ENCODE data around the gene IL6. TPM values are rescaled to one million over a fixed set of nuclear protein-coding genes. Genes with fewer than 3 reads are reported as not detected.
"Not testable (repeated sequence)": the region's sequence is repeated elsewhere in the genome, so short reads cannot be mapped to it uniquely, and the experiment has no call there.

Gene IL6
- total RNA-seq, 1 experiment from 2014 or later, result 5.8 TPM

DNA sequence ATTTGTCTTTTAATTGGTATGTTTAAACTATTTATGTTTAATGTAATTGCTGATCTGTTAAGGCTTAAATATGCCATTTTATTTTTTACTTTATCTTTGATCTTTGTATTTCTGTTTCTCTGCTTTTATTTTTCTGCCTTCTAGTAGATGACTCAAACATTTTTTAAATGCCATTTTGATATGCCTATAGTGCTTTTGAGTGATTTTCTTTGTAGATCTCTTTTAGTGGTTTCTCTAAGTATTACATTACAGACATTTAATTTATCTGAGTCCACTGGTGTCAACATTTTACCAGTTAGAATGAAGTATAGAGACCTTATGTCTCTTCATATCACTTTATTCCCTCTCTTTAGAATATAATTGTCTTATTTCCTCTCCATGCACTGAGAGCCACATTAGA, 32.7 kb downstream of the IL6 start:
- DNase-seq (ENCODE audit: low read depth in 1 of 2, low spot score in 2 of 2), result no peak
- Histone ChIP-seq H3K27me3 (replicated peaks) (no peaks in the 10 kb centered on the region), H3K27ac (no peak overlapping the region), H3K4me3 (no peak overlapping the region), H3K9me3 (replicated peaks) (peaks cover 6% of the 10 kb centered on the region; the same call in 1 of the 2 replicates), H3K36me3 (no peaks in the 10 kb centered on the region), H3K4me1 (replicated peaks) (no peaks in the 10 kb centered on the region)

DNA sequence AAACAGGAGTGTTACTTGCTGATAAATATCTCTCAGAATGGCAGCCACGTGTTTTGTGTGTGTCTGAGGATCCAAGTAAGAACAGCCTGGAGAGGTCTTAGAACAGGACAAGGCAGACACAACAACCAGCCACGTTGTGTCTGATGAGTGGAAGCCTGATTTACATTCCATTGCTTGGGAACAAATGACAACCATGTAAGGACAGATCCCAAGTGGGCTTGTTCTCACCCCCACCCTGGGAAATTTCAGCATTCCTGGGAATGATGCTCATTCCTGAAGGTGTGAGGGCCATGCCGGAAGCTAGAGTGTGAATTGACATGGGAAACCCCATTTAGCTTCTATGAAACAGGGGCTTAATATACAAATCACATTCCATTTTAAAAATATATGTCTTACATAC, 35.9 kb downstream of the IL6 start:
- H3K36me3 ChIP-seq, result no peaks in the 10 kb centered on the region
- H3K4me3 ChIP-seq, result no peak overlapping the region
- H3K27me3 ChIP-seq (replicated peaks), result no peaks in the 10 kb centered on the region
- no peak overlapping the region for H3K27ac ChIP-seq
- DNase-seq (ENCODE audit: low read depth in 1 of 2, low spot score in 2 of 2), result no peak
- H3K4me1 ChIP-seq (replicated peaks), result no peaks in the 10 kb centered on the region
- 0 out of 2 replicates have a peak, but pooled peaks cover 6% of the 10 kb centered on the region for H3K9me3 ChIP-seq (replicated peaks)

DNA sequence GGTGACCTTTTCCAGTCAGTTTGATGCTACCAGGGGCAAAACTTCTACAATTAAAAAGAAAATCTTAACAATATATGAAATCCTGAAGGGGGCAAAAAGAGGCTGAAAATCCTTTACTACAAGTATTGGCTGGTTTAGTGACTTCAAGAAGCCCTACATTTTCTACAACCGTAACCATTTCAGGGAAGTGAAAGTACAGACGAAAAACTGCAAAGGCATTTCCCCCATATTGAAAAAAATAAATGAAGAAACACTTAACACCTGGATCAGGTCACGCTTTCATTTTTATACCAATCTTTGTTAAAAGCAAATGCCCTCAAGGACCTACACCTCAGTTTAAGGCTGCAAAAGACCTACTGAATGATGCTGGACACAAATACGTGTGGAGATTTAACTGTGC, 38.6 kb downstream of the IL6 start:
- DNase-seq (ENCODE audit: low read depth in 1 of 2, low spot score in 2 of 2), result no peak
- Histone ChIP-seq H3K4me3 (no peak overlapping the region), H3K4me1 (replicated peaks) (no peaks in the 10 kb centered on the region), H3K27ac (no peak overlapping the region), H3K27me3 (replicated peaks) (no peaks in the 10 kb centered on the region), H3K9me3 (replicated peaks) (0 out of 2 replicates have a peak, but pooled peaks cover 4% of the 10 kb centered on the region), H3K36me3 (no peaks in the 10 kb centered on the region)

DNA sequence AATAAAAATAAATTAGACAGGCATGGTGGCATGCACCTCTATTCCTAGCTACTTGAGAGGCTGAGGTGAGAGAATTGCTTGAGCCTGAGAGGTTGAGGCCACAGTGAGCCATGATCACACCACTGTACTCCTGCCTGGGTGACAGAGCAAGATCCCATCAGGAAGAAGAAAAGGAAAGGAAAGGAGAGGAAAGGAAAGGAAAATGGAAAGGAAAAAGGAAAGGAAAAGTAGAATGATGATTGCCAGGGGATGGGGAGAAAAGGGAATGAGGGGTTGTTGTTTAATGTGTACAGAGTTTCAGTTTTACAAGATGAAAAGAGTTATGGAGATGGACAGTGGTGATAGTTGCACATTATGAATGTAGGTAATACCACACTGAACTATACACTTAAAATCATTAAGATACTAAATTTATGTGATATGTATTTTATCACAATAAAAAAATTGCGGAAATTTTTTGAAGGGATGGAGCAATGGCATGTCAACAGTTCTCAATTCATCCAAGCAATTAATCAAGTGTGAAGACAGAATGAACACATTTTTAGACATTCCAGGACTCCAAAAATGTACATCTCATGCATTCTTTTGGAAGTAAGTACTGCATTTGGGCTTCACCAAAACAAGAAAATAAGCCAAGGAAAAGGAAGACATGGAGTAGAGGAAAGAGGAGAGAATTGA, 44.3 kb downstream of the IL6 start:
- no peak for DNase-seq (ENCODE audit: low read depth in 1 of 2, low spot score in 2 of 2)
- no peaks in the 10 kb centered on the region for H3K27me3 ChIP-seq (replicated peaks)
- no peak overlapping the region for H3K4me3 ChIP-seq
- H3K4me1 ChIP-seq (replicated peaks), result no peaks in the 10 kb centered on the region
- H3K36me3 ChIP-seq, result no peaks in the 10 kb centered on the region
- no peaks in the 10 kb centered on the region for H3K9me3 ChIP-seq (replicated peaks)
- no peak overlapping the region for H3K27ac ChIP-seq

DNA sequence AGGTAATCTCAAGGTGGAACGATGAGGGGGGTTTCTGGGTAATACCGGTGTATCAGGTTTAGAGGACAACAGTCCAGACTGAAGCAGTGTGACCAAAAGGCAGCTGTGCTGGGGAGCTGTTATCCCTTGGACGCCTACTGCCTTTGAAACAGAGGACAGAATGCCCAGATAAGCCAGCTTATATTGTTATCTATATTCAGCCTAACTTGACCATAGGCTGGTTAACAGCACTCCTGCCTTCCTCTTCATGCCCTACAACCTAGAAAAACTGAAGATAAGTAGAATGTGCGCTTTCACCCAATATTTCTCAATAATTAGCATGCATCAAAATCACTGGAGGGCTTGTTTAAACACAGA, 44.9 kb downstream of the IL6 start:
- Histone ChIP-seq H3K9me3 (replicated peaks) (no peaks in the 10 kb centered on the region), H3K4me3 (no peak overlapping the region), H3K27me3 (replicated peaks) (no peaks in the 10 kb centered on the region), H3K4me1 (replicated peaks) (no peaks in the 10 kb centered on the region), H3K27ac (no peak overlapping the region), H3K36me3 (no peaks in the 10 kb centered on the region)
- no peak for DNase-seq (ENCODE audit: low read depth in 1 of 2, low spot score in 2 of 2)

DNA sequence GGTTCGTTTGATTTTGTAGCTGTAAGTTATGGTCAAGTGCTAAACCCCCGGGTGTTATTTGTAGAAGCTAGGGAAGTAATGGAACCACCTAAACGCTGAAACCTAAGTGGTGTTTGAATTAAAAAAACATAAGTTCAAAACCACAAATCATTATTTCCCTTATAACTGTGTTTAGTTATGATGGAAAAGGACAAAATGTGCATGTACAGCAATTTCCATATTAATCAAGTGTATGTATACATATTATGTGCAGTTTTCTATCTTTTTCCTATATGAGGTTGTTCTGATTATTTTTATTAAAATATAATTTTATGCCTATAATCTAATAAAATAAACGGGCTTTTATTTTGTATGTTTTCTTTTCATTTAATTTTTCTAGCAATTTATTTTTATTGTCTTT, 45.9 kb downstream of the IL6 start:
- H3K4me1 ChIP-seq (replicated peaks), result no peaks in the 10 kb centered on the region
- no peak overlapping the region for H3K4me3 ChIP-seq
- no peaks in the 10 kb centered on the region for H3K36me3 ChIP-seq
- H3K27me3 ChIP-seq (replicated peaks), result no peaks in the 10 kb centered on the region
- no peaks in the 10 kb centered on the region for H3K9me3 ChIP-seq (replicated peaks)
- no peak for DNase-seq (ENCODE audit: low read depth in 1 of 2, low spot score in 2 of 2)
- no peak overlapping the region for H3K27ac ChIP-seq

DNA sequence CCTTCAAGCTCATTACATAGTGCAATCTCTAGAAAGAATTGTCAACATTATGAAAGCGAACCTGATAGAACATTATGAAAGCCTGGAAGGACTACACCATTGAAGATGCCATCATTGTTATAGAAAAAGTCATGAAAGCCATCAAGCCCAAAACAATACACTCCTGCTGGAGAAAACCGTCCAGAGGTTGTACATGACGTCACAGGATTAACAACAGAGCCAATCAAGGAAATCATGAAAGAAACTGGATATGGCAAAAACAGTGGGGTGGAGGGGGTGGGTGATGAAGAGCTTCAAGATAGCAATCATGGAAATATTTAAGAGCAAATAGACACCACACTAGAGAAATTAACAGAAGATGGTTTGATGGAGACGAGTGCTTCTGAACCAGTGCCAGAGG, 50.0 kb downstream of the IL6 start:
- no peak for DNase-seq (ENCODE audit: low read depth in 1 of 2, low spot score in 2 of 2)

DNA sequence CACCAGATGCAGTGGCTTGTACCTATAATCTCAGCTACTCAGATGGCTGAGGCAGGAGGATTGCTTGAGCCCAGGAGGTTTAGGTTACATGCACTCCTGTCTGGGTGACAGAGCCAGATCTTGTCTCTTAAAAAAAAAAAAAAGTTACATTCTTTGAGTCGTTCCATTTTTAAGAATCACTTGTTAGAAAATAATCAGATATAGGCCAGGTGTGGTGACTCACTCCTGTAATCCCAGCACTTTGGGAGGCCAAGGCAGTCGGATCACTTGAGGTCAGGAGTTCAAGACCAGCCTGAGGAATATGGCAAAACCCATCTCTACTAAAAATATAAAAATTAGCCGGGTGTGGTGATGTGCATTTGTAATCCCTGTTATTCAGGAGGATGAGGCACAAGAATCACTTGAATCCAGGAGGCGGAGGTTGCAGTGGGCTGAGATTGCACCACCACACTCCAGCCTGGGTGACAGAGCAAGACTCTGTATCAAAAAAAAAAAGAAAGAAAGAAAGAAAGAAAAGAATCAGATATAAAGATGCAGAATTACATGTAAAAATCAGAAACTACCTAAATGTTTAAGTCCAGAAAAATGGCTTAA, 52.8 kb downstream of the IL6 start:
- H3K9me3 ChIP-seq (replicated peaks); H3K27me3 ChIP-seq (replicated peaks); H3K27ac ChIP-seq; H3K36me3 ChIP-seq; H3K4me3 ChIP-seq: not testable (repeated sequence)
- H3K4me1 ChIP-seq (replicated peaks), result peaks cover 36% of the 10 kb centered on the region
- DNase-seq (ENCODE audit: low read depth in 1 of 2, low spot score in 2 of 2), result peak in 1 of 2 experiments; percentile 10

More for the DNA sequence above, 50.0 kb downstream of the IL6 start:
- Histone ChIP-seq H3K9me3 (replicated peaks) (no peaks in the 10 kb centered on the region), H3K4me3 (no peak overlapping the region), H3K27ac (no peak overlapping the region), H3K4me1 (replicated peaks) (peaks cover 27% of the 10 kb centered on the region), H3K27me3 (replicated peaks) (no peaks in the 10 kb centered on the region), H3K36me3 (no peaks in the 10 kb centered on the region)

DNA sequence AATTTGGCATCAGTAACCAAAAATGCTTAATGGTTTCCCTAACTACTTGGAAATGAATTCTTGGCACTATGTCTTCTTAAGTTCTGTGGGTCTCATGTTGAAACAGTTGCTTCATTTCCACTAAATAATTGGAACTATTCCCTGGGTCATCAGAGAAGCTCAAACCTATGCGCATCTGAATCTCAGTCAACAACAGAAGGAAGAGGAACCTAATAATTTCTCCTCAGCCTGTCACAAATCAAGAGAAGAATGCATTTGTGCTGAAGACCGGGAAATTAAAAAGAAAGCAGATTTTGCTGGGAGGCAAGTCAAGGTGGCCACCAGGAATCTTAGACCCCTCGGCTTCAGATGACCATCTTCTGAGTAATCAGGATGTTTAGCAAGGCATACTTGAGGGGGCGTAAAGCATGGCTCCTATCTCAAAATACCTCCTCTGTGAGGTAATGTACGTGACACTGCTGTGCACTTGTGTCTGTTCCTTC, 54.3 kb downstream of the IL6 start:
- Histone ChIP-seq H3K9me3 (replicated peaks) (no peaks in the 10 kb centered on the region), H3K4me1 (replicated peaks) (peaks cover 36% of the 10 kb centered on the region), H3K27ac (peak overlapping the region; percentile 42), H3K36me3 (no peaks in the 10 kb centered on the region), H3K27me3 (replicated peaks) (no peaks in the 10 kb centered on the region), H3K4me3 (no peak overlapping the region)
- peak; percentile 46 to 54 for DNase-seq (ENCODE audit: low read depth in 1 of 2, low spot score in 2 of 2)

Other genes with a start within 250 kb of the IL6 start
- 1.6 and 1.7 TPM in 2 replicates for gene STEAP1B, start 227.0 kb upstream of the IL6 start, total RNA-seq (2014; rRNA removed; shearing (Covaris generic))
- 141 and 226 TPM in 2 replicates for gene TOMM7, start 95.6 kb downstream of the IL6 start, total RNA-seq (2014; rRNA removed; shearing (Covaris generic))

All from SJSA1 (cell line).